Measurements from ENCODE around the gene ABCC2. TPM values are rescaled to one million over a fixed set of nuclear protein-coding genes. Genes with fewer than 3 reads are reported as not detected.

The ABCC2 gene
- total RNA-seq, 3 donors from 2014 or later = 0.69 to 1.6 (median 1.6) TPM

DNA sequence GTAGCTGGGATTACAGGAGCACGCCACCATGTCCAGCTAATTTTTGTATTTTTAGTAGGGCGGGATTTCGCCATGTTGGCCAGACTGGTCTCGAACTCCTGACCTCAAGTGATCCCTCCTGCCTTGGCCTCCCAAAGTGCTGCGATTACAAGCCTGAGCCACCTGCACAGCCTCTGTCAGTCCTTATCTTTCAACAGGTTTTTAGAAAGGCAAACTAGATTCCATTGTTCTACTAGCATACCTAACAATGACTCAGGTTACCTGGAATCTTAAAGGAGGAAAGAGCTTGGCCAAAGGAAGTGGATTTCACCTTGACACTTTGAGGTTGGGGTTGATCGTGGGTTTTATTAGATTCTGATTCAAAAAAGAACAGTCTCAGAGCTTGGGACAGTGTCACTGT lies 3.2 kb downstream of the ABCC2 start:
- Histone ChIP-seq H3K4me1 (ENCODE audit: low read depth) (no peaks in the 10 kb centered on the region), H3K9me3 (no peaks in the 10 kb centered on the region), H3K36me3 (ENCODE audit: low read depth) (no peaks in the 10 kb centered on the region), H3K4me3 (no peak overlapping the region)
- ATAC-seq (no peak), DNase-seq (no peak)
- intact Hi-C loops (cut with DNase I, micrococcal nuclease) = no loop called here
- TF ChIP-seq, protein P1, sequence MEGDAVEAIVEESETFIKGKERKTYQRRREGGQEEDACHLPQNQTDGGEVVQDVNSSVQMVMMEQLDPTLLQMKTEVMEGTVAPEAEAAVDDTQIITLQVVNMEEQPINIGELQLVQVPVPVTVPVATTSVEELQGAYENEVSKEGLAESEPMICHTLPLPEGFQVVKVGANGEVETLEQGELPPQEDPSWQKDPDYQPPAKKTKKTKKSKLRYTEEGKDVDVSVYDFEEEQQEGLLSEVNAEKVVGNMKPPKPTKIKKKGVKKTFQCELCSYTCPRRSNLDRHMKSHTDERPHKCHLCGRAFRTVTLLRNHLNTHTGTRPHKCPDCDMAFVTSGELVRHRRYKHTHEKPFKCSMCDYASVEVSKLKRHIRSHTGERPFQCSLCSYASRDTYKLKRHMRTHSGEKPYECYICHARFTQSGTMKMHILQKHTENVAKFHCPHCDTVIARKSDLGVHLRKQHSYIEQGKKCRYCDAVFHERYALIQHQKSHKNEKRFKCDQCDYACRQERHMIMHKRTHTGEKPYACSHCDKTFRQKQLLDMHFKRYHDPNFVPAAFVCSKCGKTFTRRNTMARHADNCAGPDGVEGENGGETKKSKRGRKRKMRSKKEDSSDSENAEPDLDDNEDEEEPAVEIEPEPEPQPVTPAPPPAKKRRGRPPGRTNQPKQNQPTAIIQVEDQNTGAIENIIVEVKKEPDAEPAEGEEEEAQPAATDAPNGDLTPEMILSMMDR (IDR thresholded peaks at IDR 0.05) = no peak

DNA sequence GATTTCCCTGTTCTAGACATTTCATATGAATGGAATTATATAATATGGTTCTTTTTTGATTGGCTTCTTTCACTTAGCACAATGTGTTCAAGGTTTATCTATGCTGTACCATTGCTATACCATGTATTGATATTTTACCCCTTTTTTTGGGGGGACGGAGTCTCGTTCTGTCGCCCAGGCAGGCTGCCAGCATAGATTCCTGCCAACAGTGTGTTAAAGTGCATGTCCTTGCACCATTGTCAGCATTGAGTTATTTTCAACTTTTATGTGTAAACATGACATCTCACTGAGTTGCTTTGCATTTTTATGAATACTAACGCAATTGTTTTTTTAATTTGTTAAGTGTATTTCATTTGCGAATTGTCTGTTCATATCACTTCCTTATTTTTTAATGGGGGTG lies 4.9 kb downstream of the ABCC2 start:
- DNase-seq (no peak), ATAC-seq (no peak)
- TF ChIP-seq, protein P1 (IDR thresholded peaks at IDR 0.05) = no peak
- Histone ChIP-seq H3K4me3 (no peak overlapping the region), H3K9me3 (no peaks in the 10 kb centered on the region), H3K4me1 (ENCODE audit: low read depth) (no peaks in the 10 kb centered on the region), H3K36me3 (ENCODE audit: low read depth) (no peaks in the 10 kb centered on the region)
- intact Hi-C loops (cut with DNase I, micrococcal nuclease) = no loop called here

DNA sequence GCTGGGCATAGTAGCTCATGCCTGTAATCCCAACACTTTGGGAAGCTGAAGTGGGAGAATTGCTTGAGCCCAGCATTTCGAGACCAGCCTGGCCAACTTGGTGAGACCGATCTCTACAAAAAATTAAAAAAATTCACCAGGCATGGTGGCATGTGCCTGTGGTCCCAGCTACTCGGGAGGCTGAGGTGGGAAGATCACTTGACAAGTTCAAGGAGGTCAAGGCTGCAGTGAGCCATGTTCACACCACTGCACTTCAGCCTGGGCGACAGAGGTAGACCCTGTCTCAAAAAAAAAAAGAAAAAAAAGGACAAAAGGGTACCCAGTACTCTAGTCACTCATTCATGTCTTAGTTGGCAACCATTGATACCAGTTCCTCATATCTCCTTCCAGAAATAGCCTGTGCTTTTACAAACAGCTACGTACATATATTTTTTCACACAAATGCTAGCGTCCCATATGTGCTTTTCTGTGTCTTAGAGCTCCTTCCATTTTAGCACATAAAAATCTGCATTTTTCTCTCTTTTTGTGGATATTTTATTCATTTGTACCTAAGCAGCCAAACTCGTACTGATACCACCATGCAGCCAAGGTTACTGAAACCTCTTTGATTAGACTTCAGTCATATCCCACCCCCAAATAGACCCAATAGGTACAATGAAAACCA lies 5.5 kb downstream of the ABCC2 start:
- DNase-seq (no peak), ATAC-seq (no peak)
- no peaks in the 10 kb centered on the region for H3K4me1 ChIP-seq (ENCODE audit: low read depth)
- TF ChIP-seq, protein P1 (IDR thresholded peaks at IDR 0.05) = no peak
- H3K4me3 ChIP-seq = no peak overlapping the region
- H3K36me3 ChIP-seq (ENCODE audit: low read depth) = no peaks in the 10 kb centered on the region
- intact Hi-C loops (cut with DNase I, micrococcal nuclease) = no loop called here
- H3K9me3 ChIP-seq = no peaks in the 10 kb centered on the region

DNA sequence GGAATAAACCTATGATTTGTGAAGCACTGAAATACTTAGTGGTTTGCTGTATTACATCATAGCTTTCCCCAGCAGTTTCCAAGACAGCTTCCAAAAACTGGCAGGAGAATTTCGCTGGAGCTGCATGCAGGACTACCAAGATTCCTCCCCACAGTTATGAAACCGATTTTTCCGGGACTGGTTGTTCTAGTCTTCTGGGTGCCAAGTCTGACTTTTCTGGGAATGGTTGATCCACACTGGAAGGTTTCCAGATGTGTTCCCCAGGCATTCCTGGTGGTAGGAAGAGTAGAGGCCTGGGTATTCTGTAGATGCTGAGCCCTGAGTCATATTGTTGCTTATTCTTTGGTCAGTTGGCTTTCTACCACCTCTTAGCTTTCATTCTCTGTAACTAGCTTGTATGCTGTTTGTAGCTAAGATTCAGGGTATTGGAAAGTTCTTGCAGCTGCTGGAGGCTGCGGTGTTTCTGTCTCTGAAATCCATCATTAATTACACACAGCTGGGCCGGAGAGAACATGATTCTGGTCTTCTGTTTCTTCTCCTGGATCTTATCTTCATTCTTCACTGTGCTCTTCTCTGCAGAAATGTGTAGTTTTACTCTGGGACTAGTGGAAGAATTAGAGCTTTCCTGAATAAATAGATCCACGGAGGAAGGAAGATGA lies 6.3 kb downstream of the ABCC2 start:
- peak; percentile 58 for ATAC-seq
- no peaks in the 10 kb centered on the region for H3K36me3 ChIP-seq (ENCODE audit: low read depth)
- DNase-seq = peak in 1 of 3 donors; percentile 18

DNA sequence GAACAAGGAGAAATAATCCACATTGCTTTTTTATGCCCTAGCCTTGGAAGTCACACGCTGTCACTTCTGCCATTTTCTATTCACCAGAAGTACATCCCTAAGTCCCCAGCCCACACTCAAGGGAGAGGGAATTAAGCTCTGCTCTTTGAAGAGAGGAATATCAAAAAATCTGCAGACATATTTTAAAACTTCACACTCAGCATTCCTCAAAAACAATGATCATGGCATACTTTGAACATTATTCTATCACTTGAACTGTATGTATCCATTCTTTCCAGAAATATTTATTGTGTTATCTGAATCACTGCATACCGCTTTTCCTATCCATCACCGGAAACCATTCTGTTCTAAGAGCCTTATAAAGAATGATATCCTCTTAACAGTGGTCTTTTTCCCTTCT lies 9.4 kb downstream of the ABCC2 start:
- Histone ChIP-seq H3K36me3 (ENCODE audit: low read depth) (no peaks in the 10 kb centered on the region), H3K9me3 (no peaks in the 10 kb centered on the region), H3K4me3 (no peak overlapping the region), H3K4me1 (ENCODE audit: low read depth) (no peaks in the 10 kb centered on the region)
- TF ChIP-seq, protein P1 (IDR thresholded peaks at IDR 0.05) = no peak
- no peak for ATAC-seq
- no peak for DNase-seq
- intact Hi-C loops (cut with DNase I, micrococcal nuclease) = no loop called here

More for the DNA sequence above, 6.3 kb downstream of the ABCC2 start:
- TF ChIP-seq, protein P1 (IDR thresholded peaks at IDR 0.05) = no peak
- Histone ChIP-seq H3K4me3 (no peak overlapping the region), H3K4me1 (ENCODE audit: low read depth) (no peaks in the 10 kb centered on the region), H3K9me3 (no peaks in the 10 kb centered on the region)
- intact Hi-C loops (cut with DNase I, micrococcal nuclease) = no loop called here

Data from mucosa of descending colon (tissue), 3 donors.